HS-27A (cell line): ENCODE measurements around the gene NSRP1.
"Not testable (repeated sequence)": the region's sequence is repeated elsewhere in the genome, so short reads cannot be mapped to it uniquely, and the experiment has no call there.

ENCODE experiments used
- DNase-seq: peaks from one replicate; pipeline ENCODE4 v3.0.0-alpha.2; 2012; ENCODE audit warnings: low read depth, missing footprints

NSRP1 gene

DNA sequence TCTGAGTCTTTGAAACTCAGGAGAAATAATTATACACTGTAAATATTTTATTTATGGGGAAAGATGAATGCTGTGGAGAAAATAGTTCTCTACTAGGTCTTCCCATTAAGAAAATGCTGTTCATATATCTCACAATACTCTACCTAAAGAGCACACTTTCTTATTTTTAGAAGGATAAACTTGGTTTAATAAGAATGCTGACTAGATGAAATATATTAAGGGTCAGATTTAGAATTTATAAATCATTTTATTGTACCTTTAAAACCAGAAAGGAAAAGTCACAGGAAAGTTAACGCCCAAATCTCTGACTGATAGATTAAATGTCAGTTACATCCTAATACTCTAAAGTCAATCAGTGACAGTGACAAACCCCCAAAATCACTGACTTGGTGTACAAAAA, 70.1 kb downstream of the NSRP1 start:
- DNase-seq, result no peak

DNA sequence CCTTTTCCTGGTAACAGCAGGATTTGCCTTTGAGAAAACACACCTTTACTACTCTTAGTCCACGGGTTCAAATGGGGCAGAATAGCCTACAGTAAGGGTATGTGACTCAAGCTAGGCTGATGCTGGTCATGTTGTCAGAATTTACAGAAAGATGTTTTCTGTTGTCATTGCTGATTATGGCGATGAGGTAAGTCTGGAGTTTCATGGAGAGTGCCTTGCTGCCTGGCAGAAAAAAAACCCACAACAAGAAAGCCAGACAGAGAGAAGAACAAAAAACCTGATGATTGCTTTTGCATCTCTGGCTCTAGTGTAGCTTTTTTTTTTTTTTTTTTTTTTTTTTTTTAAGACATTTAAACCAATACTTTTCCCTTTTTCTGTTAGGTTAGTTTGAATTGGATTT, 71.0 kb downstream of the NSRP1 start:
- DNase-seq, result no peak

DNA sequence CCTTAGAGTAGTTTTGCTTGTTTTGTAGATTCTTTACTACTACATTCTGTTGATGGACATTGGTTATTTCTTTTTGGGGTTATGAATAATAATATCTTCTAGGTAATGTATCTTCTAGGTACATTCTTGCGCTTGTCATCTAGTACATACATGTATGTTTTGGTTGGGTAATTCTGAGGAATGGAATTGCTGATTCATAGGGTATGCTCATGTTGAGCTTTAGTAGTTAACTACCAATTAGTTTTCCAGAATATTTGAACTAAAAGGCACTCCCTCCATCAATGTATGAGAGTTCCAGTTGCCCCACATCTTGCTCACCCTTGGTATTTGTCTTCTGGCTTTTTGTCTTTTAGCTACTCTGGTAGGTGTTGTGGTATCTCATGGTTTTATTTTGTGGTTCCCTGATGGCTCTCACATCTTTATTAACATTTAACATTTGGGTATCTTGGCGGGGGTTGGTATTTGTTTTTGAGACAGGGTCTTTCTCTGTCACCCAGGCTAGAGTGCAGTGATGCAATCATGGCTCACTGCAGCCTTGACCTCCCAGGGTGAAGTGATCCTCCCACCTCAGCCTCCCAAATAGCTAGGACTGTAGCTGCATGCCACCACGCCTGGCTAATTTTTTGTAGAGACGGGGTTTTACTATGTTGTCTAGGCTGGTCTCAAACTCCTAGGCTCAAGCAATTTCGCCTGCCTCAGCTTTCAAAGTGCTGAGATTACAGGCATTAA, 71.8 kb downstream of the NSRP1 start:
- no peak for DNase-seq

DNA sequence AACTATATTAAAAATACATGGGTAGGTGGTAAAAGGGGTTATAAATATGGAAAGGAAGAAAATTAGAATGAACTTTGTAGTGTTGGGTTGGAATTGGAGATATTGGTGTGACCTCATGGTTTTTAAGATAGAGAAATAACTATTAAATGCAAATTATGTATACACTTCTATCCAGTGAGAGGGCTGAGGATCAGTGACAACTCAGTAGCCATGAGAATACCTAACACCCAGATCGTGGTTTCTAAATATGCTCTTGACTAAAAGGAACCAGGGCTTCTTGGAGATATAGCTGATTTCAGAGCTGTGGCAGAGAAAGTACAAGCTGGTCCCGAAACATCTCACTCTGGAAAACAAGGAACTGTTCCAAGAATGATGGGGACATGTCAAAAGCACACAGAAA, 74.5 kb downstream of the NSRP1 start:
- DNase-seq, result no peak

DNA sequence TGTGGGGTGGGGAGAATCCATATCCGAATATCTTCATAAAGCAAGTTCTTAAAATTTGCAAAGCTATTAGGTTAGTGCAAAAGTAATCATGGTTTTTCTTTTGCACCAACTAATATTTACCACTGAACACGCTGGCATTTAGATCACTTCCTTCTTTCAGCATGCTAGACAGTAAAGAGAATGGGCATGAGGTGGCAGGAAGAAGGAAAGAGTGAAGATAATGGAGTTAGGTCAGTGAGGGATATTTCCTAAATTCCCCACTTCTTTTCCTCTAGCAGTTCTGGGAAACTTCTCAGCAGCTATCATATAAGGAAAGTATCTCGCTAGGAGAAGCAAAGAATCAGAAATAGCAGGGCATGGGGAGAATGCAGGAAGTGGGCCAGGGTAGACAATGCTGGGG, 79.9 kb downstream of the NSRP1 start:
- DNase-seq, result no peak

DNA sequence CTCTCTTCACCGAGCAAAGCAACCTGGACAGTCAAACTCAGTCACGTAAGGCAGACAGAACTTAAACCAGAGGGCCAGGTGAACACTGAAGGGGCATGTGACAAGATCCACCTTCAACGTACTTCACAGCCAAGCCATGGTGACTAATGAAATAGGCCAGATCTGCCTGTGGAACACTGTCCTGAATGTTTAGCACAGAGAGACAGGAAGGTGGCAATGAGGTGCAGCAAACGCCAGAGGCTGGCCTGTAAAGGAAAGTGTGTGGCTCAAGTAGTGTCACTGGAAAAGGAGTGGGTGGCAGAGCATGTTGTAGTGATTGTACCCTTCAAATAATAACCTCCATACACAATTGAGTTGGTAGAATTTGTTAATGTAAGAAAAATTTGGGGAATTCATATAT, 80.8 kb downstream of the NSRP1 start:
- no peak for DNase-seq

DNA sequence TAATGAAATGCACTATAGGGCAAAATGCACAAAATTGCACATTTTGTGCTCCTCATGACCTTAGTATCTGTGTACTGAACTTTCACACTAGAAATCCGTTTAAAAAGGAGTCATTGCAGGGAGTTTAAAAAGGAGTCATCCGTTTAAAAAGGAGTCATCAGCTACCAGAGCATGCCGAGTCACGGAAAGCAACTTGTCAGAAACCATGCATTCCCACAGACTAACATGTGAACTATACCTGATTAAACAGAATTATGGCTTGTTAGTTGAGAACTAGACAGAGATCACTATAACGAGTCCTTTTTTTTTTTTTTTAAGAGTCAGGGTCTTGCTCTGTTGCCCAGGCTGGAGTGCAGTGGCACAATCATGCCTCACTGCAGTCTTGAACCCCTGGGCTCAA, 83.0 kb downstream of the NSRP1 start:
- DNase-seq, result no peak

DNA sequence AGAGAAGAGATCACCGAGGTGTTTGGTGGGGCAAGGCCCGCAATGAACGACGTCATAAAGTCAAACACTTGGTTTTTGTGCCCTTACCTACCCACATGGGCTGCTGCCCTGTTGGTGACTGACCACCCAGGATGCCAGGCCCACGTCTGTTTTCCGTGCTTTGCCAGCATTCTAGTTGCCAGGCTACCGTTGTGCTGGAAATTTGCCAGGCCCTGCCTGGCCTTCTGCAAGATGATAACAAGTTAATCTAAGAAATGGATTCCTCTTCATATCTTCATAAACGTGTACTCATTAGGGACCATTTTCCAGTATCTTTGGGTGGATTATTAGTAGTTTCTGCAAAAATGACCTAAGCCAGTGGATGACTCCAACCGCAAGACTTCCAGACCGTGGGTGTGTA, 83.5 kb downstream of the NSRP1 start:
- DNase-seq, result no peak

DNA sequence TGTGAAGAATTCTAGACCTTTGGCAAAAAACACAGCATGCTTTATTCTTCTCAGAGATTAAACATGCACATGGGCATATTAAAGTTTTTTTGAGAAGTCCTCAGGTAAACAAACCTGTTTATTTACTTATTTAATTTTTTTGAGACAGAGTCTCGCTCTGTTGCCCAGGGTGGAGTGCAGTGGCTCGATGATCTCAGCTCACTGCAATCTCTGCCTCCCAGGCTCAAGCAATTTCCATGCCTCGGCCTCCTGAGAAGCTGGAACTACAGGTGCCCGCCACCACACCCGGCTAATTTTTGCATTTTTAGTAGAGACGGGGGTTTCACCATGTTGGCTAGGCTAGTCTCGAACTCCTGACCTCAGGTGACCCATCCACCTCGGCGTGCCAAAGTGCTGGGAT, 84.0 kb downstream of the NSRP1 start:
- DNase-seq, result not testable (repeated sequence)

DNA sequence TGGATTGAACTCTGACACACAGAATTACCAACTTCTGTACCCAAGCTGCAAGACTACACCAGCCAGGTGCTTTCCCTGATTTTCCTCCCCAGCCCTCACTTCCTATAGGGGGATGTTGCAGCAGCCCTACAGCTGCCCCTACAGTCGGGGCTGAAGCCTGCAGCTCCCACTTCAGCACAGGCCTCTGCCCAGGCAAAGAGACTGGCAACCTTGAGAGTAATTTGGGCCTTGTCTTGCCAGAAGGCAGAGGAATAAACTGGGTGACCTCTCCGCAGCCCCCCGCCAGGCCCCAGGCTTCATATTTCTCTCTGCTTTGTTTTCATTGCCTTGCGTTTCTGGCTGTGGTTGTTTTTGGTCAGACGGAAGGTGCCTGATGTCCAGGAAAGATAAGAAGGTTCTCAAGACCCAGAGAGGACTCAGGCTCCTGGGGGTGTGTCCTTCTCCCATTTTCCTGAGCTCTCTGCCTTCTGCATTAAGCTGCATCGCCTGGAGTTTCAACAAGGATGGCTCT, 86.9 kb downstream of the NSRP1 start:
- DNase-seq, result no peak

DNA sequence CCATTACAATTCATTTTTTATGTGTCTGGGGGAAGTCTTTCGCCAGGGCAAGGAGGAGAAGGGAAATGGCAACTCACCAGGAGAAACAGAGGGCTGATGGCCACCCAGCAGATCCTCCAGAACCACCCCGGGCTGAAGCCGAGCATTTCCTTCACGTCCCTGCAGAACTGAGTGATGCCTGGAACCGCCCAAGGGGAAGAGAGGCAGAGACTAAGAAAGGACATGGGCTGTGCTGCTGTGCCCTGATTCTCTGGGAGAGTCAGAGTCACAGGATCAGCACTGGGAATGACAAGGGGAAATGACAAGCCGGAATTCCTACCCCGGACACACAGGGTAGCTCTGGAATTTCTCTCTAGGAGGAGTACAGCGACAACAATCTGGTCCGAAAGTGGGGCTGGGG, 91.0 kb downstream of the NSRP1 start:
- DNase-seq, result no peak

DNA sequence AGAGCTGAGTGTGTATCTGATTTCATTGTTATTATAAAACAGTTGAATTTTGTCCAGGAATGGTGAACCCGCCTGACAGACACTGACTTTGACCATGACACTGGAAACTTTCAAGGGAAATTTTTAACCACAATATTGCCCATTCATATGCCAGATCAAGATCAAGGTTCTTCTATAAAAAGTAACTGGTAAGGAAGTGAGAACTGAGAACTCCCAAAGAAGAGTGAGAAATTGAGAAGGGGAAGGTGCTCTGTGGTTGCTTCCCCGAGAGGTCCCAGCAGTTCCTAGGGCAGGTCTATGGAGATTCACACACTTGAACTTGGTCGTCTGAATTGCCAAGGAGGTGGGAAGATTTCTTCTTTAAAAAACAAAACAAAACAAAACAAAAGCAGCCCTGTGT, 91.6 kb downstream of the NSRP1 start:
- no peak for DNase-seq

DNA sequence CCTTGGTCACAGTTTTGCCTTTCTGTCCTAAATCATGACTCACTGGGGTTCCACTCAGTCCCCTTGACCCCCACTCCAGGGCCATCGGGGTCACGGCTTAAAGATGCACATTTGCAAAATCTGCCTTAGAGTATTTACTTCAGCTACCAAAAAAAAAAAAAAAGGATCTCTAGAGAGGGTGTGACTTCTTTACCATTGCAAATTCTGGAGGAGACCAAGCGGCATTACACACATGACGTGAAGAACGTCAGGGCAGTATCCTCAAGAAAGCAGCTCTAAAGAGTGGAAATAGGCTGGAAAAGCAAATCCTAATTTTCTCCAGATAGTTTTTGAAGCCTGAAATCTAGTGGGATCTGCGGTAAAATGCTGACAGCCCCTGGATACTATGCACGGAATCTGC, 93.3 kb downstream of the NSRP1 start:
- DNase-seq, result no peak

DNA sequence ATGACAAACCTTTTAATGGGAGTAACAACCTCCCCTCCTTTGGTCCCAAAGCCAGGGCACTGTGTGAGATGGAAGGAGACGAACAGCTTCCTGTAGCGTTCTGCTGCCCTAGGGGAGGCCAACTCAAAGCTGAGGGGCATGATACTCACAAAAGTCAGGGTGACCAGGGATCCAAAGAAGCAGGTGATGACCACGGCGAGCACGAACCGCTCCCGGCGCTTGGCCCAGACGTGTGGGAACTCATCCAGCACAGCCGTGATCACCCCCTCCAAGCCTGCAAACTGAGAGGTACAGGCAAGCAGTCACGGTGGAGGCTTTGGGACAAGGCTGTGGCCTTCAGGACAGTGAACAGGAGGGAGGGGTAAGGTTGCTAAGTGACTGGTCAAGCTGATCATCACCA, 93.8 kb downstream of the NSRP1 start:
- DNase-seq, result no peak

DNA sequence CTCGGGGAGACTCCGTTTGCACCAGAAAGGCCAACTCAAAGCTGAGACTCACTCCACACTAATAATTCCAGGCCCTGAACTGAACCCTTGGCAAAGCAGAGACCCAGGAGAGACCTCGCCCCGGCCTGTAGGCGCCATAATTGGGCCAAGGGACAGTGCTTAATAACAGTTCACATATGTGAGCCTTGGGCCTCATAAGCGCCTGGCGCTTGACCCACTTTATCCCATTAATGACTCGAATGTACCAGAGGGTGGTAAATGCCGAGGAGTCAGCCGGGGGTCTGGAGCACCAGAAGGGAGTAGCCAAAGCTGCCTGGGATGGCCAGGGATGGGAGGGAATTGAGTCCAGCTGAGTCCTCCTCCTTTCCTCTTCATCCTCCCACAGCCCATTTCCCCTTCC, 94.3 kb downstream of the NSRP1 start:
- no peak for DNase-seq

DNA sequence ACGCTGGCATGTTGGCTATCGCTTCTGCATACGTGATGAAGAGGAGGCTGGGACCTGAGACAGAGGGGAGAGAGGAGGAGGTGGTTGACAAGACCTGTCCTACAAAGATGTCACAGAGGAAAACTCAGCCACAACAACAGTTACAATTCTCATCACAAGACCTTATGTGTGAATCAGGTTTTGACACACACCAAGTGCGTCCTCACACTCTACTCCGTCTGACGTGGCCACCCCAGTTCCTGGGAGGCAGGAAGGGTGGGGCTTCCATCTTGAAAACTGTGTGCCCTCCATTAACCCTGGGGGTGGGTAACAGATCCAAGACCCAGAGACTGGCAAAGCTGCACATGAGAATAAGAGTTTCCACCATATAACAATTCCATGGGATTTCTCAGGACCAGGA, 94.8 kb downstream of the NSRP1 start:
- no peak for DNase-seq

DNA sequence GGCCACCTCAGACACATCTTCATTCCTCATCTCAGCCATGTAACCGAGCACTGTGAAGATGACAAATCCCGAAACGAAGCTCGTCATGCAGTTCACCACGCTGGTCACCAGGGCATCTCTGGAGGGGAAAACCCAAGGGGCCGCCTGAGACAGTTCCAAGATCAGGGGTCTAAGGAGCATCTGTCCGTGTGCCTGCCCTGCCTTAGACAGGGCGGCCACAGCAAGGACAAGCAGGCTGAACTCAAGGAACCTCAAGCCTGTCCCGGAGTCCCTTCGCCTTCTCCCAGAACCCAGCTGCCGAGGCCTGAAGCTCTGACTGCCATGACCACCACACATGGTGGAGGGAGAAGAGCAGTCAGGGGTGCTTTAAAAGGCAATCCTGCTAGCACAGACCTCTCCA, 96.1 kb downstream of the NSRP1 start:
- no peak for DNase-seq

DNA sequence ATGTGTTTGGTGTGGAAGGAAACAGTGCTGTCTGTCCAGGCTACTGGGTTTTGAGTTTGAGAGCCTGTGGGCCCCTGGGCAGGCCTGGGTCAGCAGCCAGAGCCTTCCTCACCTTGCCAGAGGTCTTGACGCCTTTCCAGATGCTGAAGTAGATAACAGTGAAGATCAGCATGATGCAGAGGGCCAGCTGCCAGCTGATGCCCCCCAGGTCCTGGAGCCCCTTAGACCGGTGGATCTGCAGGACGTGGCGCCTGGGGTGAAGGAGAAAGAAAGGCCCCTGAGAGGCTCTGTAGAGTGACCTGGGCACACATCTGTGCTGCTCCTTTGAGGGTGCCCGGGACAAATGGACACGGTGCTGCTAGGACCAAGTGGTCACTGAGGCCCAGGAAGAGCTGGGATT, 100.4 kb downstream of the NSRP1 start:
- no peak for DNase-seq

DNA sequence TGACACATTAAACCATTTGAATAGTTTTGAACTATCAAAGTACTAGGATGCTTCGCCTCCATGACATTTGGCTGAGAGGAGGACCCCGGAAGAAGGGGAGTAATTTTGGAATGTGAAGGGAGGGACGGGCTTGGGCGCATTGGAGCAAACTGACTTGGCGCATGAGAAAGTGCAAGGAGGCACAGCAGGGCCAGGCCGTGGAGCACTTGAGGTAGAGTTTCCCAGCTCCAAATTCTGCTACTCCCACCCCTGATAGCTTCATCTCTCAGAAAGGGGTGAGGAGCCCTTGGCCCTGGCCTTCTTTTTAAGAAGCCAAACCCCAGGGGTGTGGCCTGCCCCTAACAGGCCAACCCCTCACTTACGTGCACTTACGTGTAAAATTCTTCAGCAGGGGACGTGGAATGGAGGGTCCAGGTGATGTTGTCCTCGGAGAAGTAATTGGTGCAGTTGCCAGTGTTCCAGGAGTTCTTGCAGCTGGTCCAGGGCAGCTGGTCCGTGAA, 101.2 kb downstream of the NSRP1 start:
- DNase-seq, result no peak

DNA sequence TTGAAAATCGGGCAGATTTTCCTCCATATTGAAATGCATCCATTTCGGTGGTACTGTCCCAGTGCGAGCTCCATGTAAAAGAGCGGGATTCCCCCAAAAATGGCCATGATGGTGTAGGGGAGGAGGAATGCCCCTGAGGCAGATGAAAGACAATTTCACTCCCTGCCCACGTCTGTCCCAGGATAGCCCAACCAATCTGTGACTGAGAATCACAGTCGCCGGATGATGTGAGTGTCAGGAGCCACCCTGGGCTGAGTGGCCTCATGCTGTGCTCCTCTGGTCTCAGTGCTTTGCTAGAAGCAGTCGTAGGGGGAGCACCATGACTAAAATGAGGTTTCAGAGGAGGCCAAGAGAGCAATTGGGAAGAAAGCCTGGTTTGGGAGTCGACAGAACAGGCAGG, 102.2 kb downstream of the NSRP1 start:
- DNase-seq, result no peak

DNA sequence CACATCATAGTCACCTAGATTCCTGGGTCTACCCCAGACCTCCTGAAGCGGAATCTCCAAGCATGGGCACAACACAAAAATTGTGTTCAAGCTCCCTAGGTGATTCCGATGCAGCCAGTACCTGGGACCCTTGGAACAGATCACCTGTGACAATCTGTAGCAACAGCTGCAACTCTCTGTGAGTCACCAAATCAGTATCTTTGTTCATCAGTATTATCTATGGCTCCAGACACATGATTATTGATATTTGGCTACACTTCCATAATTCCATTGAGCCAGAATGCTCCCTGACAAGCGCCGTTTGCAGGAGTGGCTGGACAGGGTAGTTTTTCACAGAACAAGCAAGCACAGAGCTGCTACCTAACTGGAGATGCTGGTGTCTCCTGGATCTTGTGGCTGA, 102.7 kb downstream of the NSRP1 start:
- no peak for DNase-seq

DNA sequence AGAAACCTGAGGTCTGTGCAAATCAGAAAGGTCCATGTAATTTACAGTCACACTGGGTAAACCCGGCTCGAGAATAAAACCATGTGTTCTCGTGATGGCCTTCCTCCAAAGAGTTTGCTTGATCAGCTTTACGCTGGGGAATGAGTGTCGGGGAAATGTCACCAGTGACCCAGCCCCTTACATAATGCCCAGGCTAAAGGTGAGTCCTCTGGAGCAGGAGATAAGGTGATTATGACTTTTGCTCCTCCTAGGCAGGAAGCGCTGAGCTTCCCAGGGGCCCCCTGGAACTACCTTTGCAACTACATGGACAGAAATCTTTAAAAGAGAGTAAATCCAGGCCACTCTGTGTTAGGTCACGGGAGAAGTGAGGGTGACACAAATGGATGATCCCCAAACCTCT, 103.2 kb downstream of the NSRP1 start:
- DNase-seq, result no peak

DNA sequence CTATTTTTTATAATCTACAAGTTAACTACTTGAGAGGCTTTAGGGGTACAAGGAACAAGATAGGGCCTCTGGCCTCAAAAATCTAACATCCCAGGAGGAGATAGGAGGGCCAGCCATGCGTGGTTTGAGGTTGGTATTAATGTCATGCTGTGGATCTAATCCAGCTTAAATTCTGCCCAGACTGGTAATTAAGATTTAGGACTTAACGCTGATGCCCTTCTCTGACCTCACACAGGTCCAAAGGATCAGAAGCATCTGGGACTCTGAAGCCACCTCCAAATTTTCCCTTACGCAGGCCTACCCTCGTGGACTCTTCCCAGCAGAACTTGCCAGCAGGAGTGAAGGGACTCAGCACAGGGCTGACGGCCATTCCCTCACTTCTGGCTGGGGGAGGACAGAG, 103.8 kb downstream of the NSRP1 start:
- no peak for DNase-seq

DNA sequence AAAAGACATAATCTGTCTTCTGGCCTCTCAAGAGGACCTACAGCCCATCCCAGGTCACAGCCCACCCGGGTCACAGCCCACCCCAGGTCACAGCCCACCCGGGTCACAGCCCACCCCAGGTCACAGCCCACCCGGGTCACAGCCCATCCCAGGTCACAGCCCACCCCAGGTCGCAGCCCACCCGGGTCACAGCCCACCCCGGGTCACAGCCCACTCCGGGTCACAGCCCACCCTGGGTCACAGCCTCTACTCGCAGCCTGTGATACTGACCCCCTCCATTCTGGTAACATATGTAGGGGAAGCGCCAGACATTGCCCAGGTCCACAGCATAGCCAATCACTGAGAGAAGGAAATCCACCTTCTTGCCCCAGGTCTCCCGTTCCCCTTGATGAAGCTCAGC, 104.7 kb downstream of the NSRP1 start:
- DNase-seq, result no peak
